Stimulated activated naive CD8-positive, alpha-beta T cell treated with anti-CD3 and anti-CD28 coated beads, Interleukin-15, amount 100 ng/mL, for 72 hours (primary cell): ENCODE measurements around the gene OLFML1.

ENCODE experiments used
- ATAC-seq: fragments of 150-1000 bp; cut with Tn5 transposase; 2 replicates; pipeline ENCODE4 v1.10.0; 2021; ENCODE audit warnings: mild to moderate bottlenecking, moderate library complexity
- DNase-seq, 2 donors: peaks; one replicate each; pipeline ENCODE4 v3.0.0; 2021 to 2022
- H3K27ac Mint-ChIP-seq, 2 donors: one replicate each; pipeline ENCODE4 v1.8.0; 2022; ENCODE audit warnings: mild to moderate bottlenecking in 2 of 2, mixed read lengths in 2 of 2, moderate library complexity in 2 of 2
- H3K27me3 Mint-ChIP-seq: one replicate; pipeline ENCODE4 v1.8.0; 2022; ENCODE audit warnings: mixed read lengths
- H3K4me1 Mint-ChIP-seq: one replicate; pipeline ENCODE4 v1.8.0; 2022; ENCODE audit warnings: mild to moderate bottlenecking, mixed read lengths
- H3K4me3 Mint-ChIP-seq, 2 donors: one replicate each; pipeline ENCODE4 v1.8.0; 2022; ENCODE audit warnings: mild to moderate bottlenecking in 2 of 2, mixed read lengths in 2 of 2, moderate library complexity in 1 of 2
- H3K9me3 Mint-ChIP-seq, 2 donors: one replicate each; pipeline ENCODE4 v1.8.0; 2022; ENCODE audit warnings: mixed read lengths in 2 of 2

OLFML1 gene

DNA sequence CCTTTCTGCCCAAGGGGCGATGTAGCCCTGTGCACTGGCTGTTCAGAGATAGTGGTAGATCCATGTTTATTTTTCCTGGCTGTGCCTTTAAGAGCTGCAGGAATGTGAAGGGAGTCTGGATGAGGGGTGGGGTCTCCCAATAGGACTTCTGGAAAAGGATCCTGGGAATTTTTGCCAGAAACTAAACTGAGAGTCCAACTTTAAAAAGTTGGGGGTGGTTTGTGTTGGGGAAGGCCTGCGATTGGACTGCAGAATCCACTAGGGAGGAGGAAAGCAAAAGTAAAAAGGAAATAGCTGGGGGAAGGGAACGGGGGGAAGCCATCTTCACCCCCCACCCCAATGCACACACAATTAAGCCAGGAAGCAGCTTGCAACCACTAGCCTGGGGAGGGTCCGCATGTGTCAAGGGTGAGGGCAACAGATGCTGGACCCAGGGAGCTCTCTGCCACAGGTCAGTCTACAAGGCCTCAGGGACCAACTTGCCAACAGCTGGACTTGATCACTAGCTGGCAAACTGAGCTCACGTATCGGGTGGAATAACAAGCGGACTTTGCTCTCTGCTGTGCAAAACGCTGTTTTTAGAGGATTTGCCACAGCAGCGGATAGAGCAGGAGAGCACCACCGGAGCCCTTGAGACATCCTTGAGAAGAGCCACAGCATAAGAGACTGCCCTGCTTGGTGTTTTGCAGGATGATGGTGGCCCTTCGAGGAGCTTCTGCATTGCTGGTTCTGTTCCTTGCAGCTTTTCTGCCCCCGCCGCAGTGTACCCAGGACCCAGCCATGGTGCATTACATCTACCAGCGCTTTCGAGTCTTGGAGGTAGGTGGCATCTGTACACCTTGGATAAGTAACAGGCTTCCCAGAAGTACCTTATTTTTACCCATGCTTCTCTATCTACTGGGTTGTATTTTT, at the start of gene OLFML1:
TSS of gene OLFML1 (plus strand) at position 321 of the 912 bp plus-strand sequence. CDS start at position 691, 370 bp downstream.
- DNase-seq: no peak
- no peaks in the 10 kb centered on the region for H3K4me1 Mint-ChIP-seq
- no peaks in the 10 kb centered on the region for H3K27me3 Mint-ChIP-seq
- H3K27ac Mint-ChIP-seq: peak within 1 kb of the TSS in 1 of 2 donors; percentile 21
- no peaks in the 10 kb centered on the region for H3K9me3 Mint-ChIP-seq
- H3K4me3 Mint-ChIP-seq: no peak within 1 kb of the TSS
- ATAC-seq: no peak

DNA sequence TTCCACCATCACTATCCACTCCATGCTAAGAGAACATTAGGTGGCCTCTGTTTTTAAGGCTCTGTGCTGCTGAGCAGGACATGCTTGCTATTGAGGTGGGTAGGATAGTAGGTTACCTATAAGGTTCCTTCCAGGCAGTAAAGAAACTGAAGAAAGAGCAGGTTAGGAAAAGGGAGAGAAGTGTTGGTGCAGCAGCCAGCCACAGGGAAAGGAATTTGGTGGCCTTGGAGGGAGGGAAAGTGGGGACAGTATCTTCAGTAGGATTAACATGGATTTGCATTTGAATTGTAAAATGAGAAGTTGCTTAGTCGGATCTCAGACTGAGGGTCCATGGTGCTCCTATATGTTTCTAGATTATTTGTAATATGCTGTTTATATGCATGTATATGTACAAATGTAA, 49.2 kb upstream of the OLFML1 start:
- no peaks in the 10 kb centered on the region for H3K27me3 Mint-ChIP-seq
- peak overlapping the region; percentile 39 to 92 for H3K27ac Mint-ChIP-seq
- no peak for ATAC-seq
- peak overlapping the region in 1 of 2 donors; percentile 38 for H3K4me3 Mint-ChIP-seq
- H3K9me3 Mint-ChIP-seq: peaks cover 0 to 4% of the 10 kb centered on the region in 2 donors
- DNase-seq: no peak
- H3K4me1 Mint-ChIP-seq: peaks cover 8% of the 10 kb centered on the region

DNA sequence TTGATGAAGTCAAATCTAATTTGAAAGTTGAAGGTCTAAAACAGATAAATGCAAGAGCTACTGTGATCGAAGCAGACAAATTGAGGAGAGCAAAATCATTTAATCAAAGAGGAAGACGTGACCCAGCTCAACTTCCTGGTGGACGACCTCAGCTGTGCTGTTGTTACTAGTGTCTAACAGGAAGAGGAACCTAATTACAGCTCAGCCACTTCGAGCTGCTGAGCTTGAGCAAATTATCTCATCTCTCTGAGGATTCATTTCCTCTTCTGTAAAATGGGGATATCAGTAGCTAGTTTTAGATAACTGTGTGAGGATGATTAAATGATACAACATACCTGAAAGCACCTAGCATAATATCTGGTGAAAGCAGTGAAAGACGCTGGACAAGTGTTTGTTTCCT, 48.6 kb upstream of the OLFML1 start:
- peaks cover 8% of the 10 kb centered on the region for H3K4me1 Mint-ChIP-seq
- DNase-seq (peak in 1 of 2 donors; percentile 13), ATAC-seq (peak; percentile 69)
- peak overlapping the region in 1 of 2 donors; percentile 92 for H3K27ac Mint-ChIP-seq
- no peaks in the 10 kb centered on the region for H3K27me3 Mint-ChIP-seq
- H3K9me3 Mint-ChIP-seq: peaks cover 0 to 4% of the 10 kb centered on the region in 2 donors
- peak overlapping the region; percentile 38 to 62 for H3K4me3 Mint-ChIP-seq

DNA sequence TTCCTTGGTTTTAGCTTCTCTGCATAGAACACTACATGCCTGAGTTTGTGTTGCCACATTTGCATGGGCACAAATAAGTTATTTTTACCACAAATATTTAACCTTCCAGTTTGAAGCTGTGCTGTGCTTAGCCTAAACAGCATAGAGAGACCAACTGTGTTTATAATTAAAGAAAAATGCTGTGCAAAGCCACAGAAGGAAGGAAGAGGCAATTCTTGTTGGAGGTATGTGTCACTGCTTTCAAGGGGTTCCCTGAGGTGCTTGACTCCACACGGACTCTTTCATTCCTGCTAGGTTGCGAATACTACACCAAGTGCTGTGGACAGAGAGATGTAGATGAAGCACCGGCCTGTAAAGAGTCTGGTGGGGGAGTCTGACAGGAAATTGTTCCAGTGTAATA, 47.6 kb upstream of the OLFML1 start:
- peaks cover 8% of the 10 kb centered on the region for H3K4me1 Mint-ChIP-seq
- no peaks in the 10 kb centered on the region for H3K27me3 Mint-ChIP-seq
- no peak for ATAC-seq
- DNase-seq: no peak
- H3K4me3 Mint-ChIP-seq: no peak overlapping the region
- H3K27ac Mint-ChIP-seq: no peak overlapping the region
- H3K9me3 Mint-ChIP-seq: peaks cover 0 to 4% of the 10 kb centered on the region in 2 donors

DNA sequence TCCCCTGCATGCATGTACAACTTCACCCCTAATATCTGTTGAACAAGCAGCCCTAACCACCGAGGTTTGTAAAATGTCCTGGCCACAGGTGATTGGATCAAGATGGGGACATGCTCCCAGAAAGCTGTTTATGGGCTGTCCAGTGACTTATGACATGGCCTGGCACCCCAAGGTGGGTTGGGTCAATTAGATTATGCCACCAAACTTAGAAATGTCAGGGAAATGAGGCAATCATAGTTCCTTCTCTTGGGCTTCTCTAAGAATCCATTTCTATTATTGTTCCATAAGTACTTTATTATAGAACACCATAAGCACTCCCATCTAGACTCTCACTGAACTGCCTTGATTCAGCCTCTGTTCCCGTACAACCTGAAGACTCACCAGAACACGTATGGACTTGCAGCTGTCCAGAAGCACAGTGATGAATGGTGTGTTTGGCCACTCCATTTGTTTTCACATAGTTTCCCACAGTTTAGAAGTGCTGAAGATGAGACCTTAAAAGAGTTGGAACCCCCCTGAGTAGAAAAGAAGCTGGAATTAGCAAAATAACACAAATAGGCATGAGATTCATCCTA, 45.5 kb upstream of the OLFML1 start:
- H3K27me3 Mint-ChIP-seq: no peaks in the 10 kb centered on the region
- DNase-seq: no peak
- no peak overlapping the region for H3K4me3 Mint-ChIP-seq
- no peak for ATAC-seq
- peaks cover 0 to 4% of the 10 kb centered on the region in 2 donors for H3K9me3 Mint-ChIP-seq
- H3K4me1 Mint-ChIP-seq: peaks cover 8% of the 10 kb centered on the region
- peak overlapping the region in 1 of 2 donors; percentile 1 for H3K27ac Mint-ChIP-seq

DNA sequence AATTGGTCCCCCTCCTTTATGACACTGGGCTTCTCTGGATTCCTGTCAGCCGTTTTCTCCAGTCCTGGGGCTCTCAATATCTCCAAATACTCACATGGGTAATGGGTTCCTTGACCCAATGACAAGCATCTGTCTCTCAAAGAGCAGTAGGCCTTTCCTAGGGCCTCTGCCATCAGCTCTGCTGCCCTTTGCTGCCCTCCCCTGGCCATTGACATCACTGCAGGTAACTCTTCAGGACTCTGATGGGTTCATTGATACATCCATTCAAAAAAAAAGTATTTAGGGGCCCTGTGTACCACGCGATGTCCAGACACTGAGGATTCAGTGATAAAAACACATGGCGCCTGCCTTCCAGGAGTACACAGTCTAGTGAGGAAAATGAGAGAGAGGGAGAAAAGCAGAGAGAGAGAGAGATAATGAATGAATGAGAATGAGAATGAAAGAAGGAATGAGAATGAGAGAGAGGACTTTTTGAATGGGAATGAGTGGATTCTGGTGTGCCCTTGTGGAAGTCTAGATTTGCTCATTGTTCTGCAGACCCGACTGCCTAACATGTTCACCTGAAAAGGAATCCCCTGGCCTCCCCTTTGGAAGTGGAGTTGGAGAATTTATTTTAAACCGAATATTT, 42.6 kb upstream of the OLFML1 start:
- ATAC-seq (peak; percentile 67), DNase-seq (peak; percentile 61 to 69)
- no peak overlapping the region for H3K27ac Mint-ChIP-seq
- H3K4me3 Mint-ChIP-seq: no peak overlapping the region
- H3K9me3 Mint-ChIP-seq: no peaks in the 10 kb centered on the region
- no peaks in the 10 kb centered on the region for H3K4me1 Mint-ChIP-seq
- no peaks in the 10 kb centered on the region for H3K27me3 Mint-ChIP-seq

DNA sequence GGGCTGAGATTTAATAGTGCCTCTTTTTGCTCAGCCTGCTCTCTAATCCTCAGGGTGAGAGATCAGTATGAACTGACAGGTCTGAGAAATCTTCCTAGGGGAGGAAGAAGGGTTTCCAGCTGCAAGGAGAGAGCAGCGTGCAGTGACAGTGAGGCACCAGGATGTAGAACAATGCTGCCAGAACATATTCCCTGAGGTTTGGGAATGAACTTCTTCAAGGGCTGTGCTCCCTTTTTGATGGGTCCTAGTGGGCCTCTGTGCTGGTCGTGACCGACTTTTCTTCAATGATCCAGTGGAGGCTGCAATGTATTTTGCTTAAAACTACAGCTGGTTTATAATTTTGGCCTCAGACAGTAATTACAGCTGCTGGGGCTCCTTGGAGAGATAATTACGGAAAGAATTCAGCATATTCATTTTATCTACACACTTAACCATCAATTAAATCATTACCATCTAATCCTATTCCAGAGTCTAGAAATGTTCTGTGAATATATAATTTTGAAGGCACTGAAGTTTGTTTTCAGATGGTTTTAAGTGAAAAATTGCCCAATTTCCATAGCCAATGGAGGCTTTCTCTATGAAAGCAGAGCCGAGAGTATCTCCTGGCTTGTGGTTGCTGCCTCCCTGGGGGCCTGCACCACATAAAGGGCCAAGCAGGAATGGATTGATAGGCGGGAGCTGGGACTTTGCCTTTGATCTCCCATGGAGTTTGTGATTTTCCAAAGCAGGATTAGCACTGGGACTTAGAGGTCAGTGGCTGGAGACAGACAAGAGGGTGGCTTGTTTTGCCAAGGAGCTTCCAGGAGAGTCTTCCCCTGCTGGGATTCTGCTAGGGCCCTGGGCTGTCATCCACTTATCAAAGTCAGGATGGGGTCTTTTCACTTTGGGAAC, 41.0 kb upstream of the OLFML1 start:
- H3K4me3 Mint-ChIP-seq: no peak overlapping the region
- no peaks in the 10 kb centered on the region for H3K4me1 Mint-ChIP-seq
- DNase-seq: no peak
- H3K27me3 Mint-ChIP-seq: no peaks in the 10 kb centered on the region
- no peak overlapping the region for H3K27ac Mint-ChIP-seq
- no peak for ATAC-seq
- H3K9me3 Mint-ChIP-seq: no peaks in the 10 kb centered on the region

DNA sequence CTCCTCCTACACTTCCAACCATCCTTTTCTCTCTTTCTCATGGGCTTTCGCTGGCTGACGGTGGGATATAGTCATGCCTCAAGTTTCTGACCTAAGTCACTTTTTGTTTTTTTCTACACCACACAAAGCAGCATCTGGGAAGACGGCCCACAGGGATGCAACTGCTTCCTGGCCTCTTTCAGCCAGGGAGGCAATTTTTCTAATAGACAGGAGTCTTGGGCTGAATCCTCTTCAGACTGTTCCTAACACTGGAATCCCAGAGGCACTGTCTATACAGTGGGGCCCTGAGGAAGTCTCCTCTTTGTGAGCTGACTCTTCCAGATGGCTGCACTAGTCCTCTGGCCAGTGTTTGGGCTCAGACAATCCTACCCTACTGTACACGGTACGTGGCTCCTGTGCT, 39.7 kb upstream of the OLFML1 start:
- Mint-ChIP-seq H3K4me3 (no peak overlapping the region), H3K27me3 (no peaks in the 10 kb centered on the region), H3K27ac (peak overlapping the region; percentile 72 to 79), H3K9me3 (no peaks in the 10 kb centered on the region), H3K4me1 (no peaks in the 10 kb centered on the region)
- DNase-seq (no peak), ATAC-seq (no peak)

DNA sequence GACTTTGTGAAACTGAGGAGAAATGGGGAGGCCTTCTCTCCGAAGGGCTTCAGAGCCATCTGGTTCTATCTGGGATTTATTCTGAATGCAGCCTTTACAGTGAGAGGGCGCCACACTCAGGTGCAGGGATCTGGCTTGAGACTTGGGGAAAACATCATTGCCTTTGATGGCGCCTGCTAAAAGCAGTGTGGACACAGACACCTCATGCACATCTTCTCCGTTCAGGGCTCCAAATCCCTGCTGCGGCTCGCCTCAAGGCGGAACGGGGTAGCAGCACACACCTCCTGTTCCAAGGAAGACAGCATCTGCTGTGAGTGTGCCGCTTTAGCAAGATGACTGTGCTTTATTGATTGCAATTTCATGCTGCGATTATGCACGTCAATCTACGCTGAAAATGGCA, 37.1 kb upstream of the OLFML1 start:
- DNase-seq (no peak), ATAC-seq (no peak)
- Mint-ChIP-seq H3K4me3 (no peak overlapping the region), H3K9me3 (no peaks in the 10 kb centered on the region), H3K27ac (no peak overlapping the region), H3K4me1 (no peaks in the 10 kb centered on the region), H3K27me3 (no peaks in the 10 kb centered on the region)

DNA sequence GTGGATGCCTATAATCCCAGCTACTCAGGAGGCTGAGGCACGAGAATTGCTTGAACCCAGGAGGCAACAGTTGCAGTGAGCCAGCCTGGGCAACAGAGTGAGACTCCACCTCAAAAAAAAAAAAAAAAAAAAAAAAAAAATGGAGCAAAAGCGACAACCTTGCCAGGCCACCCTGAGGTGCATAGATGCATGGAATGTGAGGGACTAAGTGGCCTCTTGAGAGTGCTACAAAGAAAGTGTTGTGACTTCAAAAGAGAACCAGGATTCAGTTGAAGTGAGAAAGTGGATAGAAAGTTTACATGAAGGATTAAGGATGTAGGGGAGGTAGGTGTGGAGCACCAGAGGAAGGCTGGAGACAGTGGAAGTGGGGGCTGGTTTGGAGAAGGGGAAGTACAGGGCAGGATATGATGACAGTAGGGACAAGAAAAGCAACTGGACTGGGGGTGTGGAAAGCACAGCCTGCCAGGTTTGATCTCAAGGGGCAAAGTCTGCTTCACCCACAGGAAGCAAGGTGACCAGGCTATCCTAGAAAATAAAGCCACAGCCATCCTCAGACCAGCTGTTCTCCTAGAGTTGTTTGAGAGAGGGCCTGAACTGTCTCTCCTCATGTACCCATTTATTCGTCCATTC, 36.0 kb upstream of the OLFML1 start:
- no peaks in the 10 kb centered on the region for H3K4me1 Mint-ChIP-seq
- ATAC-seq: no peak
- no peaks in the 10 kb centered on the region for H3K27me3 Mint-ChIP-seq
- H3K9me3 Mint-ChIP-seq: no peaks in the 10 kb centered on the region
- H3K4me3 Mint-ChIP-seq: no peak overlapping the region
- no peak for DNase-seq
- H3K27ac Mint-ChIP-seq: peak overlapping the region in 1 of 2 donors; percentile 80

DNA sequence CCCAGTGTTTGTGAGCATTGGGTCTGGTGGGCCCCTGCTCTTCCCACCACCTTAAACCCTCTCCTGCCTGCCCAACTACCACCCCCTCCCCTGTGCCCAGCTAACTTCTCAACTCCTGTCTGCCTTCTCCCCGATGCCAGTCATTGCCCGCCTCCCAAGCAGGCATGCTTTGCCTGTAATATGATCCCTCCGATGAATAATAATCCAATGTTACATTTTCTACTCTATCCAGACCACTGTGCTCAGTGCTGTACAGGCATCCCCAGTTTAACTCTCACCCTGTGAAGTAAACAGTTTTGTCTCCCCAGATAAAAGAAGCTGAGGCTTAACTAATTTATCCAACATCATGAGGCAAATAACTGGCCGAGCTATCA, 35.5 kb upstream of the OLFML1 start:
- ATAC-seq: no peak
- Mint-ChIP-seq H3K27ac (peak overlapping the region in 1 of 2 donors; percentile 40), H3K9me3 (no peaks in the 10 kb centered on the region), H3K4me3 (no peak overlapping the region), H3K27me3 (no peaks in the 10 kb centered on the region), H3K4me1 (no peaks in the 10 kb centered on the region)
- DNase-seq: no peak

DNA sequence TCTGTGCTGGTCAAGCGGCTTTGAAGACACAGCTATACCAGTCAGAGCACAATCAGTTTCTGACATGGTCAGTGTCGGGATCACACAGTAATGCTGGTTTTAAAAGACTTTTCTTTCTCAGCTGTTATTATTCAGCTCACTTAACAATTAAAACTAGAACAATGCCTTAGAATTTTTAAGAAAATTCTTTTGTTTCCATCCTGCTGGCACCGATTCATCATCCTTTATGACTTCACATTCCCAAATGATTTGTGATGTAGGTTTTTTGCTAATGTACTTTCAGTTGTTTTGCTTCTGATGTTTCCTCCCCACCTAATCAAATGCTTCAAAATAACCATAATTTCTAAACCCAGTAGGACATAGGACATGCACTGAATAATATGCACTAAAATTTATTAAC, 34.5 kb upstream of the OLFML1 start:
- H3K4me3 Mint-ChIP-seq: no peak overlapping the region
- DNase-seq (no peak), ATAC-seq (no peak)
- H3K27ac Mint-ChIP-seq: peak overlapping the region in 1 of 2 donors; percentile 2
- H3K9me3 Mint-ChIP-seq: no peaks in the 10 kb centered on the region
- H3K4me1 Mint-ChIP-seq: no peaks in the 10 kb centered on the region
- no peaks in the 10 kb centered on the region for H3K27me3 Mint-ChIP-seq

DNA sequence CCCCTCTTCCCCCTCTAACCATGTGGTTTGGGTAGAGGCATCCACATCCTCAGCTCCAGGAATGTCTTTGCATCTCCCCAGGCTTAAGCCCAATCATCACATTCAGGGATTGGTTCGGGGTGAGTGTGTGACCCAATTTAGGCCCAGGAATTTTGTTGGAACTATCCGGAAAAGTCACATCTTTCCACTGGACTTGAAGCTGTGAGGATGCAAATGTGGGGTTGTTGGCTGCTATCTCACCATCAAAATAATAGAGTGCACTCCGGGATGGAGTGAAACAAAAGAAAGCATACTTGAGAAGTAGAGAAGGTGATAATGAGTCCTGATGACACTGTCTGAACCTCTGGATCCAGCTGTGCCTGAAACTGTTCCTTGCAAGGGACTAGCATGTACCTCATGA, 33.8 kb upstream of the OLFML1 start:
- H3K4me3 Mint-ChIP-seq: no peak overlapping the region
- no peaks in the 10 kb centered on the region for H3K9me3 Mint-ChIP-seq
- DNase-seq (no peak), ATAC-seq (no peak)
- H3K27me3 Mint-ChIP-seq: no peaks in the 10 kb centered on the region
- H3K4me1 Mint-ChIP-seq: no peaks in the 10 kb centered on the region
- H3K27ac Mint-ChIP-seq: no peak overlapping the region

DNA sequence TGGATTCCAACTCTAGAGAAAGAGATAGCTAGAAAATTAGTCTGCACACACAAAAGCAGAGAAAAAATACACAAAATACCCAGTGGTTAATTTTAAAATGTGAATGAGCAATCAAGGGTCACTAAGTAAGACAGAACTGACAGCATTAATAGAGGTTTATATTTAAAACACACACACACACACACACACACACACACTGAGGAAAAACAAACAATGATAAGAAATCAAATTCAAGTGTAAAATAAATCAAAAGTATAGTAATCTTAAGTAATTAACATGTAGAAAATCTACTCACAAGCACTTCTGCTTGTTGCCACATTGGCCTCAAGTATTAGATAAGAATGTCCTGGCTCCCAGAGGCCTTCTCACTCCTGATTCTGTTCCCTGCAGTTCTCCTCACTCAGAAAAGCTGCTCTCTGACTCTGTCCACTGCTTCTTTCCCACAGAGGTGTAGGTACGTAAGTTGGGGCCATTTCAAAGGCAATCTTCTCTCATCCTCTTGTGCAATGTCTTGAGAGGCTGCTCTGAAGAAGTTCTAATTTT, 33.3 kb upstream of the OLFML1 start:
- Mint-ChIP-seq H3K9me3 (no peaks in the 10 kb centered on the region), H3K27ac (no peak overlapping the region), H3K4me1 (no peaks in the 10 kb centered on the region), H3K27me3 (no peaks in the 10 kb centered on the region), H3K4me3 (no peak overlapping the region)
- ATAC-seq (no peak), DNase-seq (no peak)

DNA sequence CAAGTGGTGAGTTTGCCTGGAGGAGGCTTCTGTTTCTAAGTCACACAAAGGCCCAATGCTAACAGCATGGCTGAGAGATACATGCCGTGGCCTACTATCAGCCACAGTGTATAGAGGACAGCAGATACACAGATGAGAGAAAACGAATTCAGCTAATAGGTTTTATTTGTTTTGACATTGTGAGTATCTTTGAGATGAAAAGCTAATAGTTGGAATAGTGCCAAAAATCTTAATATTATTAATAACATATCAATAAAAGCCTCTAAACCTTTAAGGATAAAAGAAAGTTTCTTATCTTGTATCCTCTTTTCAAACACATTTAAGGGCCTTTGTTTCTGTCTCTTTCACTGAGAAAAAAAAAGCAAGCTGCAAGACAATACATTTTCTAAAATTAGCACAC, 30.5 kb upstream of the OLFML1 start:
- ATAC-seq (no peak), DNase-seq (no peak)
- Mint-ChIP-seq H3K4me1 (no peaks in the 10 kb centered on the region), H3K9me3 (no peaks in the 10 kb centered on the region), H3K4me3 (no peak overlapping the region), H3K27ac (no peak overlapping the region), H3K27me3 (no peaks in the 10 kb centered on the region)
